HS-27A (cell line): ENCODE data around the gene RENBP.

Experiments
- DNase-seq: peaks from one replicate; pipeline ENCODE4 v3.0.0-alpha.2; 2012; ENCODE audit warnings: low read depth, missing footprints

Gene RENBP

GRCh38 chrX:153919281-153919680 lies 25.2 kb downstream of the RENBP start:
- no peak for DNase-seq

GRCh38 chrX:153917869-153918268 lies 26.6 kb downstream of the RENBP start:
- no peak for DNase-seq

GRCh38 chrX:153913701-153914100 lies 30.7 kb downstream of the RENBP start:
- no peak for DNase-seq

- DNase-seq = no peak
Observed at GRCh38 chrX:153913211-153913610, 31.2 kb downstream of the RENBP start.

- no peak for DNase-seq
Observed at GRCh38 chrX:153911798-153912197, 32.6 kb downstream of the RENBP start.

GRCh38 chrX:153910446-153910845 lies 34.0 kb downstream of the RENBP start:
- no peak for DNase-seq

- DNase-seq = no peak
Observed at GRCh38 chrX:153909980-153910360, 34.5 kb downstream of the RENBP start.

- DNase-seq = no peak
Observed at GRCh38 chrX:153909024-153909979, 35.1 kb downstream of the RENBP start.

- no peak for DNase-seq
Observed at GRCh38 chrX:153908219-153908860, 36.1 kb downstream of the RENBP start.

- no peak for DNase-seq
Observed at GRCh38 chrX:153907456-153907855, 37.0 kb downstream of the RENBP start.

- no peak for DNase-seq
Observed at GRCh38 chrX:153906126-153906917, 38.1 kb downstream of the RENBP start.

- no peak for DNase-seq
Observed at GRCh38 chrX:153905481-153906095, 38.9 kb downstream of the RENBP start.

- DNase-seq = no peak
Observed at GRCh38 chrX:153903991-153904957, 40.2 kb downstream of the RENBP start, which contains the start of gene AVPR2. Gene AVPR2 (plus strand): TSS chrX:153904673. CDS start chrX:153905146, 473 bp downstream.

- DNase-seq = no peak
Observed at GRCh38 chrX:153903238-153903980, 41.0 kb downstream of the RENBP start.

GRCh38 chrX:153902385-153902784 lies 42.1 kb downstream of the RENBP start:
- no peak for DNase-seq

GRCh38 chrX:153901753-153902140 lies 42.7 kb downstream of the RENBP start:
- DNase-seq = no peak

GRCh38 chrX:153900831-153901752 lies 43.4 kb downstream of the RENBP start:
- no peak for DNase-seq

GRCh38 chrX:153897899-153898298 lies 46.5 kb downstream of the RENBP start:
- DNase-seq = no peak

- DNase-seq = no peak
Observed at GRCh38 chrX:153889123-153889522, 55.3 kb downstream of the RENBP start.
